Retinal pigment epithelial cell (primary cell): ENCODE measurements around the gene GSTM4.

Source experiments
- DNase-seq: peaks from one replicate; pipeline ENCODE4 v3.0.0-alpha.2; 2010; ENCODE audit warnings: low read depth
- H3K4me3 ChIP-seq: 2 replicates; pipeline ENCODE4 v1.5.1; 2011; ENCODE audit warnings: mild to moderate bottlenecking, low read length, control low read depth, moderate library complexity
- CTCF ChIP-seq: conservative IDR thresholded peaks from 2 replicates; pipeline ENCODE4 v1.5.1; 2011; ENCODE audit warnings: low read depth, low read length, control low read depth, inconsistent platforms

GSTM4 gene

GRCh38 chr1:109625601-109626560 is 30.0 kb upstream of the GSTM4 start:
- DNase-seq: no peak
- no peak for TF ChIP-seq CTCF
- no peak overlapping the region for H3K4me3 ChIP-seq

GRCh38 chr1:109626682-109627408 is 29.1 kb upstream of the GSTM4 start:
- no peak overlapping the region for H3K4me3 ChIP-seq
- TF ChIP-seq CTCF: no peak
- no peak for DNase-seq

GRCh38 chr1:109627692-109628399 is 28.1 kb upstream of the GSTM4 start:
- H3K4me3 ChIP-seq: no peak overlapping the region
- DNase-seq: no peak

GRCh38 chr1:109628540-109629321 is 27.2 kb upstream of the GSTM4 start:
- no peak for TF ChIP-seq CTCF
- DNase-seq: no peak
- no peak overlapping the region for H3K4me3 ChIP-seq

More at GRCh38 chr1:109627692-109628399, 28.1 kb upstream of the GSTM4 start:
- TF ChIP-seq CTCF: no peak

GRCh38 chr1:109629372-109630030 is 26.4 kb upstream of the GSTM4 start:
- no peak for TF ChIP-seq CTCF
- no peak for DNase-seq

More at GRCh38 chr1:109629372-109630030, 26.4 kb upstream of the GSTM4 start:
- H3K4me3 ChIP-seq: no peak overlapping the region
